ENCODE data around the gene LIFR. TPM values are rescaled to one million over a fixed set of nuclear protein-coding genes. Genes with fewer than 3 reads are reported as not detected.

The LIFR gene
- total and polyA plus RNA-seq, 2 experiments from 2014 or later: 50.2 to 83.8 TPM

DNA sequence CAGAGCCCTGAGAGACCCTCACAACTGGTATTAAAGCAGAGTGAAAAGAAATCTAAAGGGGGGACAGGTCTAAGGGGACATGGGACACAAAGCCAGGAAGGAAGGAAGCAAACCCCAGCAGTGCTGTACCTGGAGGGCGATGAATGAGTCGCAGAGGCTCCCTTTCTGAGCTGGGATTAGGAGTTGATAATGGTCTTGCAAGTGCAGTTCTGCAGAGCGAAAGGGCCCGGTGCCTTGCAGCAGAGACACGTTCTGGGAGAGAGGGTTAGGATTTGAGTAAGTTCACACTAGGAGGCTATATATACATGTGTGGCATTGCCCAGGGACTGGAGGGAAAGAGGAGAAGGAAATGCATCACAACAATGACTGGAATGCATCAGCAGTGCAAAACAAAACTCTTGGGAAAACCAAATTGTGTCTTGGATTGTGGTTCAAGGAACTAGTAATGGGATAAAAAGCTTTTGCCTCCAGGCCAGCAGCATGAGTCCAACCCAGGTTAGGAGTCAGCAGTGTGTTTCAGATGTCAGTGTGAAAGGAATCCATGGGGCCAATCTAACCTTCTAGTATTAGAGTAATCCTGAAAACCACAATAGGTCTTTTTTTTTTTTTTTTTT lies 38.8 kb upstream of the LIFR start:
- H3K36me3 ChIP-seq (replicated peaks; ENCODE audit: insufficient read depth, low read depth): no peaks in the 10 kb centered on the region
- DNase-seq (ENCODE audit: low spot score): no peak
- no peaks in the 10 kb centered on the region for H4K20me1 ChIP-seq (ENCODE audit: insufficient read depth, poor library complexity, severe bottlenecking)
- H3K27me3 ChIP-seq: no peaks in the 10 kb centered on the region
- H3K4me3 ChIP-seq: no peak overlapping the region
- no peaks in the 10 kb centered on the region for H3K79me2 ChIP-seq
- no peak overlapping the region for H3K27ac ChIP-seq
- no peak overlapping the region for H2AFZ ChIP-seq
- peaks cover 10% of the 10 kb centered on the region for H3K4me1 ChIP-seq (ENCODE audit: insufficient read depth)
- H3K9me2 ChIP-seq (replicated peaks; ENCODE audit: insufficient read depth): no peaks in the 10 kb centered on the region
- TF ChIP-seq EZH2phosphoT487 (IDR thresholded peaks at IDR 0.05; ENCODE audit: low read depth, severe bottlenecking, unreplicated experiment) (no peak), EZH2 (IDR thresholded peaks at IDR 0.05; ENCODE audit: borderline replicate concordance) (no peak)
- TF ChIP-seq, protein P1, sequence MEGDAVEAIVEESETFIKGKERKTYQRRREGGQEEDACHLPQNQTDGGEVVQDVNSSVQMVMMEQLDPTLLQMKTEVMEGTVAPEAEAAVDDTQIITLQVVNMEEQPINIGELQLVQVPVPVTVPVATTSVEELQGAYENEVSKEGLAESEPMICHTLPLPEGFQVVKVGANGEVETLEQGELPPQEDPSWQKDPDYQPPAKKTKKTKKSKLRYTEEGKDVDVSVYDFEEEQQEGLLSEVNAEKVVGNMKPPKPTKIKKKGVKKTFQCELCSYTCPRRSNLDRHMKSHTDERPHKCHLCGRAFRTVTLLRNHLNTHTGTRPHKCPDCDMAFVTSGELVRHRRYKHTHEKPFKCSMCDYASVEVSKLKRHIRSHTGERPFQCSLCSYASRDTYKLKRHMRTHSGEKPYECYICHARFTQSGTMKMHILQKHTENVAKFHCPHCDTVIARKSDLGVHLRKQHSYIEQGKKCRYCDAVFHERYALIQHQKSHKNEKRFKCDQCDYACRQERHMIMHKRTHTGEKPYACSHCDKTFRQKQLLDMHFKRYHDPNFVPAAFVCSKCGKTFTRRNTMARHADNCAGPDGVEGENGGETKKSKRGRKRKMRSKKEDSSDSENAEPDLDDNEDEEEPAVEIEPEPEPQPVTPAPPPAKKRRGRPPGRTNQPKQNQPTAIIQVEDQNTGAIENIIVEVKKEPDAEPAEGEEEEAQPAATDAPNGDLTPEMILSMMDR (IDR thresholded peaks at IDR 0.05; ENCODE audit: poor library complexity): no peak
- WGBS (ENCODE audit: low lambda C conversion rate, missing lambda C conversion rate): 67% methylated on average over 5 of the region's 5 CpGs
- no peak overlapping the region for H3K4me2 ChIP-seq
- H3K9me3 ChIP-seq (ENCODE audit: low read depth): no peaks in the 10 kb centered on the region

DNA sequence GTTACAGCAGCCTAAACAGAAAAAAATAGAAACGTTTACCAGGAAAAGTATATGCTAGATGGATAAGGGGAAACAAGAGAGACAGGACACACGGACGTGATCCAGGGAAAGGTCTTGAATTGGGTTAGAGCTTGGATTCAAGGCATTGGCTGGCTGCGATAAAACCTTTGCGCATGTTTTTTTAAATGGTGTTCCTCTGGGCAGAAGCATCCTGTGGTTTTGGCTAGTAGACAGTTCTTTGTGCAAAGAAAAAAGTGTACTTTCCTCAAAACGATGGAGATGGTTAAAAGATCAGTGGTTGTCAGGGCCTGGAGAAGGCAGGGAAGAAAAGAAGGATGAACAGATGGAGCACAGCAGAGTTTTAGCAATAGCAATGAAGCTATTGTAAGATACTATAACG lies 37.5 kb upstream of the LIFR start:
- H3K4me3 ChIP-seq: no peak overlapping the region
- DNase-seq (ENCODE audit: low spot score): no peak
- H3K79me2 ChIP-seq: no peaks in the 10 kb centered on the region
- H3K36me3 ChIP-seq (replicated peaks; ENCODE audit: insufficient read depth, low read depth): no peaks in the 10 kb centered on the region
- 86% methylated on average over 7 of the region's 7 CpGs for WGBS (ENCODE audit: low lambda C conversion rate, missing lambda C conversion rate)
- H2AFZ ChIP-seq: no peak overlapping the region
- H3K9me3 ChIP-seq (ENCODE audit: low read depth): no peaks in the 10 kb centered on the region
- no peaks in the 10 kb centered on the region for H4K20me1 ChIP-seq (ENCODE audit: insufficient read depth, poor library complexity, severe bottlenecking)
- H3K27me3 ChIP-seq: no peaks in the 10 kb centered on the region
- TF ChIP-seq EZH2 (IDR thresholded peaks at IDR 0.05; ENCODE audit: borderline replicate concordance) (no peak), EZH2phosphoT487 (IDR thresholded peaks at IDR 0.05; ENCODE audit: low read depth, severe bottlenecking, unreplicated experiment) (no peak)
- TF ChIP-seq, protein P1 (IDR thresholded peaks at IDR 0.05; ENCODE audit: poor library complexity): no peak
- no peak overlapping the region for H3K27ac ChIP-seq
- H3K9me2 ChIP-seq (replicated peaks; ENCODE audit: insufficient read depth): no peaks in the 10 kb centered on the region
- H3K4me1 ChIP-seq (ENCODE audit: insufficient read depth): peaks cover 10% of the 10 kb centered on the region
- H3K4me2 ChIP-seq: no peak overlapping the region

DNA sequence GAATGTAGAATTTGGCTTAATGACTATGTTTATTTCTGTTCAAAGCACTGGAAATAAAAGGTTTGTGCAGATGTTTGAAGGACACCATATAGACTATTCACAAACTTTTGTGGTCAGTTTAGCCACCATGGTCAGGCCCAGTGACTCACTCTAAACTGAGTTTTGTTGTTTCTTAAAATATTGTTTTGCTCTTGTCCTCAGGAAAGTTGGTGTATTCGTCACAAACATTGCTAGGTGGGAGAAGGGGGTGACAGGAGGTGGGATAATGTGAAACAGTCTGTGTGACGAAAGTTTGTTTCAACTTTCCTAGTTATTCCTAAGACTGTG lies 35.0 kb upstream of the LIFR start:
- no peaks in the 10 kb centered on the region for H3K79me2 ChIP-seq
- no peaks in the 10 kb centered on the region for H3K9me2 ChIP-seq (replicated peaks; ENCODE audit: insufficient read depth)
- H3K4me2 ChIP-seq: no peak overlapping the region
- H3K4me1 ChIP-seq (ENCODE audit: insufficient read depth): no peaks in the 10 kb centered on the region
- H3K27me3 ChIP-seq: no peaks in the 10 kb centered on the region
- 87% methylated on average over 2 of the region's 2 CpGs for WGBS (ENCODE audit: low lambda C conversion rate, missing lambda C conversion rate)
- H3K27ac ChIP-seq: no peak overlapping the region
- TF ChIP-seq, protein P1 (IDR thresholded peaks at IDR 0.05; ENCODE audit: poor library complexity): no peak
- TF ChIP-seq EZH2phosphoT487 (IDR thresholded peaks at IDR 0.05; ENCODE audit: low read depth, severe bottlenecking, unreplicated experiment): no peak
- TF ChIP-seq EZH2 (IDR thresholded peaks at IDR 0.05; ENCODE audit: borderline replicate concordance): no peak
- H3K4me3 ChIP-seq: no peak overlapping the region
- no peak for DNase-seq (ENCODE audit: low spot score)
- H4K20me1 ChIP-seq (ENCODE audit: insufficient read depth, poor library complexity, severe bottlenecking): no peaks in the 10 kb centered on the region
- no peaks in the 10 kb centered on the region for H3K36me3 ChIP-seq (replicated peaks; ENCODE audit: insufficient read depth, low read depth)
- H3K9me3 ChIP-seq (ENCODE audit: low read depth): no peaks in the 10 kb centered on the region
- no peak overlapping the region for H2AFZ ChIP-seq

All from hepatocyte (in vitro differentiated cells).